ENCODE results near the gene TCOF1. TPM values are rescaled to one million over a fixed set of nuclear protein-coding genes. Genes with fewer than 3 reads are reported as not detected.
"Not testable (repeated sequence)": the region's sequence is repeated elsewhere in the genome, so short reads cannot be mapped to it uniquely, and the experiment has no call there.

TCOF1 gene
- total RNA-seq, 1 donor from 2014 or later = 19.3 TPM

DNA sequence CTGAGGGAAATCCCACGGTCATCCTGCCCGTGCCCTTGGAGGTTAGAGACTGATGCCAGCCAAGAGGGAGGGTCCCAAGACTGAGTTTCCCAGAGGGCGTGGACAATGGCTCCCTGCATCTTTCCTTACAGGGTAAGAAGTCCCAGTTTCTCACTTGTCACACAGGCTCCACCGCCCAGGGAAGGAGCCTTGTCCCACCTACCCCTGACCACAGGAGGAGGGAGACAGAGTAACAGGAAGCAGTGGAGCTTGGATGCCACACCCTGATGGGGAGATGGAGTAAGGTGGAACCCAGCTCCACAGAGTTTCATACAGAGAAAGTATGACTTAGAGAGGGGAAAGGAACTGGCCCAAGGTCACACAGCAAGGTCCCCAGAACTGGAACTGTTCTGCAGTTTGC, 64.6 kb downstream of the TCOF1 start:
- H3K9me3 ChIP-seq (replicated peaks) = no peaks in the 10 kb centered on the region
- no peaks in the 10 kb centered on the region for H3K4me1 ChIP-seq
- no peak overlapping the region for H3K4me3 ChIP-seq
- no peaks in the 10 kb centered on the region for H3K27me3 ChIP-seq (ENCODE audit: low read depth)
- intact Hi-C loops (cut with micrococcal nuclease) = no loop called here
- TF ChIP-seq, protein P1, sequence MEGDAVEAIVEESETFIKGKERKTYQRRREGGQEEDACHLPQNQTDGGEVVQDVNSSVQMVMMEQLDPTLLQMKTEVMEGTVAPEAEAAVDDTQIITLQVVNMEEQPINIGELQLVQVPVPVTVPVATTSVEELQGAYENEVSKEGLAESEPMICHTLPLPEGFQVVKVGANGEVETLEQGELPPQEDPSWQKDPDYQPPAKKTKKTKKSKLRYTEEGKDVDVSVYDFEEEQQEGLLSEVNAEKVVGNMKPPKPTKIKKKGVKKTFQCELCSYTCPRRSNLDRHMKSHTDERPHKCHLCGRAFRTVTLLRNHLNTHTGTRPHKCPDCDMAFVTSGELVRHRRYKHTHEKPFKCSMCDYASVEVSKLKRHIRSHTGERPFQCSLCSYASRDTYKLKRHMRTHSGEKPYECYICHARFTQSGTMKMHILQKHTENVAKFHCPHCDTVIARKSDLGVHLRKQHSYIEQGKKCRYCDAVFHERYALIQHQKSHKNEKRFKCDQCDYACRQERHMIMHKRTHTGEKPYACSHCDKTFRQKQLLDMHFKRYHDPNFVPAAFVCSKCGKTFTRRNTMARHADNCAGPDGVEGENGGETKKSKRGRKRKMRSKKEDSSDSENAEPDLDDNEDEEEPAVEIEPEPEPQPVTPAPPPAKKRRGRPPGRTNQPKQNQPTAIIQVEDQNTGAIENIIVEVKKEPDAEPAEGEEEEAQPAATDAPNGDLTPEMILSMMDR (IDR thresholded peaks at IDR 0.05; ENCODE audit: borderline replicate concordance) = no peak
- H3K36me3 ChIP-seq = no peaks in the 10 kb centered on the region
- no peak for DNase-seq
- no peak overlapping the region for H3K27ac ChIP-seq (replicated peaks)

DNA sequence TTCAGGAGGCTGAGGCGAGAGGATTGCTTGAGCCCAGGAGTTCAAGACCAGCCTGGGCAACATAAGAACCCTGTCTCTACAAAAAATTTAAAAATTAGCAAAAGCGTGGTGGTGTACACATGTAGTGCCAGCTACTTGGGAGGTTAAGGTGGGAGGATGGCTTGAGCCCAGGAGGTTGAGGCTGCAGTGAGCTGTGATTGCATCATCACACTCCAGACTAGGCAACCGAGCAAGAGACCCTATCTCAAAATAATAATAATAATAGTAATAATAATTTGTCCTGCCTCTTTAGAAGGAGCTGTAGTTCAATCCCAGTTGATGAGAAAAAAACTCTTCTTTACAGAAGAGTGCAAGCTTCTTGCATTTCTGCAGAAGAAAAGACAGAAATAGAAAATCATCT, 65.3 kb downstream of the TCOF1 start:
- Histone ChIP-seq H3K9me3 (replicated peaks) (no peaks in the 10 kb centered on the region), H3K4me3 (no peak overlapping the region), H3K4me1 (peaks cover 3% of the 10 kb centered on the region), H3K36me3 (no peaks in the 10 kb centered on the region), H3K27ac (replicated peaks) (no peak overlapping the region), H3K27me3 (ENCODE audit: low read depth) (no peaks in the 10 kb centered on the region)
- intact Hi-C loops (cut with micrococcal nuclease) = no loop called here
- no peak for DNase-seq
- TF ChIP-seq, protein P1 (IDR thresholded peaks at IDR 0.05; ENCODE audit: borderline replicate concordance) = no peak

DNA sequence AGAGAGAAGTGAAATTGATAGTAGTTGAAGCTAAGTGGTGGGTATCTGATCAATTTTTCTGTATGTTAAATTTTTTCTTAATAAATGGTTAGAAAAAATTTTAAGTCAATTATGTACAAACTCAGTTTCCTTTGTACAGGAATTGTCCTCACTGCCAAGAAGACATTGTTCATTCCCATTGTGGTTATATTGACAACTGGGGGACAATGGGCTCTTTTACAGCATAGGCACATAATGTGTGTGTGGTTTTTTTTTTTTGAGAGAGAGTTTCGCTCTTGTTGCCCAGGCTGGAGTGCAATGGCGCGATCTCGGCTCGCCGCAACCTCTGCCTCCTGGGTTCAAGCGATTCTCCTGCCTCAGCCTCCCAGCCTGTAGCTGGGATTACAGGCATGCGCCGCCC, 68.7 kb downstream of the TCOF1 start:
- H3K27me3 ChIP-seq (ENCODE audit: low read depth); H3K4me3 ChIP-seq; H3K9me3 ChIP-seq (replicated peaks); H3K36me3 ChIP-seq; H3K27ac ChIP-seq (replicated peaks); DNase-seq; intact Hi-C loops (cut with micrococcal nuclease): not testable (repeated sequence)
- peaks cover 12% of the 10 kb centered on the region for H3K4me1 ChIP-seq

DNA sequence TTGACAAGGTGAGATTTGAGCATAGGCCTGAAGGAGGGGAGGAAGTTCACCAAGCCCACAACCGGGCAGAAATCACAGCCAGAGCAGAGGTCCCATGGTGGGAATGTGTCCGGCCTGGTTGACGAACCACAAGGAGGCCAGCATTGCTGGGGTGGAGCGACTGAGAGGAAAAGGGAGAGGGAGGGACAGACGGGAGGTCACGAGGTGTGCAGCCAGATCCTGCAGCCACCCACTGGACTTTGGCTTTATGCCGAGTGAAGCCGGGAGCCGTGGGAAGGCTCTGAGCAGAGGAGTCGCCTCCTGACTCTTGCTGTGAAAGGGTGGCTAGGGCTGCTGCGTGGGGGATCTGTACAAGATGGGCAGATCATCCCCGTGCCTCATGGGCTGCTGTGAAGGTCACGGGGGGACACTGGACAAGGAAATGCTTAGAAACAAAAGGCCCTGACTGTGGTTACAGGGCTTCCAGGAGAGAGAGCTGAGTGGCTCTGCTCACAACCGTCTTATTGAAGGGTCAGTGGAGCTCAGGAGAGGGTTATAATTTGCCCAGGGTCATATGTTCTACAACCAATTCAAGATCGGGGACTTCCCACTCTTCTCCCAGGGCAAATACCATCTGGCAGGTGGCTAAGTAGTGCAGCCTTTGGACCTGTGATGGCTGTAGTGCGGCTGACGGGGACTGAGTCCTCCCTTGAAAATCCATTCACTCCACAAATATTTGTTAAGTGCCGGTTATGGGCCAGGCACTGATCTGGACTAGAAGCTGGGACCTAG, 70.8 kb downstream of the TCOF1 start:
- H3K27me3 ChIP-seq (ENCODE audit: low read depth) = no peaks in the 10 kb centered on the region
- H3K4me1 ChIP-seq = peaks cover 12% of the 10 kb centered on the region
- intact Hi-C loops (cut with micrococcal nuclease) = no loop called here
- peak overlapping the region; percentile 79 for H3K27ac ChIP-seq (replicated peaks)
- TF ChIP-seq, protein P1 (IDR thresholded peaks at IDR 0.05; ENCODE audit: borderline replicate concordance) = no peak
- DNase-seq = peak; percentile 71
- H3K36me3 ChIP-seq = no peaks in the 10 kb centered on the region
- no peaks in the 10 kb centered on the region for H3K9me3 ChIP-seq (replicated peaks)
- no peak overlapping the region for H3K4me3 ChIP-seq

DNA sequence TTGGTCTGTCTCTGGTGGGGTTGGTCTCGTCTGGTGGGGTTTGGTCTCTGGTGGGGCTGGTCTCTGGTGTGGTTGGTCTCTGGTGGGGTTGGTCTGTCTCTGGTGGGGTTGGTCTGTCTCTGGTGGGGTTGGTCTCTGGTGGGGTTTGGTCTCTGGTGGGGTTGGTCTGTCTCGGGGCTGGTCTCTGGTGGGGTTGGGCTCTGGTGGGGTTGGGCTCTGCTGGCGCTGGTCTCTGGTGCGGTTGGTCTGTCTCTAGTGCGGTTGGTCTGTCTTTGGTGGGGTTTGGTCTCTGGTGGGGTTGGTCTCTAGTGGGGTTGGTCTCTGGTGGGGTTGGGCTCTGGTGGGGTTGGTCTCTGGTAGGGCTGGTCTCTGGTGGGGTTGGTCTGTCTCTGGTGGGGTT, 71.5 kb downstream of the TCOF1 start:
- no peak overlapping the region for H3K27ac ChIP-seq (replicated peaks)
- intact Hi-C loops (cut with micrococcal nuclease) = no loop called here
- TF ChIP-seq, protein P1 (IDR thresholded peaks at IDR 0.05; ENCODE audit: borderline replicate concordance) = no peak

DNA sequence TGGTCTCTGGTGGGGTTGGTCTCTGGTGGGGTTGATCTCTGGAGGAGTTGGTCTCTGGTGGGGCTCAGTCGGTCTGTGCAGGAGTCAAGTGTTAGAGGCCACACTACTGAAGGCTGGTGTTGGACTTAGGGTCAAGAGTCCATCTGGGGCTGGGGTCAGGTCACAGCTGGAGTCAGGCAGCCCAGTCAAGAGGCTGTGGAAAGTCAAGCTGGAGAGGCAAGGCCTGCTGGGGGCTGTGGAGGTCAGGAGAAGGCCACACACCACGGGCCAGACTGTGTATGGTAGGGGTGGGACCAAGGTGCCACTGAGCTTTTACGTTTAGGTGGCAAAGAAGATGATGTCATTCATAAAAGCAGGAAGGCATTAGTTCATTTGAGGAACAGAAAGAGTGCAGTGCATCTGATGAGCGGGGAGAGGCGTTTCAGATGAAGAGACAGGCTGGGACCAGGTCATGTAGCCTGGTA, 71.9 kb downstream of the TCOF1 start:
- Histone ChIP-seq H3K36me3 (no peaks in the 10 kb centered on the region), H3K4me3 (no peak overlapping the region), H3K27me3 (ENCODE audit: low read depth) (no peaks in the 10 kb centered on the region), H3K9me3 (replicated peaks) (no peaks in the 10 kb centered on the region), H3K4me1 (peaks cover 12% of the 10 kb centered on the region), H3K27ac (replicated peaks) (no peak overlapping the region)
- DNase-seq = no peak
- TF ChIP-seq, protein P1 (IDR thresholded peaks at IDR 0.05; ENCODE audit: borderline replicate concordance) = no peak
- intact Hi-C loops (cut with micrococcal nuclease) = no loop called here

More for the DNA sequence above, 71.5 kb downstream of the TCOF1 start:
- DNase-seq = no peak
- Histone ChIP-seq H3K36me3 (no peaks in the 10 kb centered on the region), H3K27me3 (ENCODE audit: low read depth) (no peaks in the 10 kb centered on the region), H3K4me1 (peaks cover 12% of the 10 kb centered on the region), H3K4me3 (no peak overlapping the region), H3K9me3 (replicated peaks) (no peaks in the 10 kb centered on the region)

Measured in left ventricle myocardium inferior (tissue), 1 donor.